Type B pancreatic cell (in vitro differentiated cells): ENCODE data around the gene RIPPLY1. TPM values are rescaled to one million over a fixed set of nuclear protein-coding genes. Genes with fewer than 3 reads are reported as not detected.
A peak's percentile ranks its signal among the peaks of the same experiment; 100 is the strongest.

Experiments used
- DNase-seq: peaks from one replicate; pipeline ENCODE4 v3.0.0; 2021; ENCODE audit warnings: mixed read lengths; ENCODE audit not compliant: unreplicated experiment; ENCODE audit errors: extremely low spot score
- H3K27ac Mint-ChIP-seq: 2 replicates; pipeline ENCODE4 v1.8.0; 2021; ENCODE audit warnings: mild to moderate bottlenecking, mixed read lengths
- H3K27me3 Mint-ChIP-seq: 2 replicates; pipeline ENCODE4 v1.8.0; 2021; ENCODE audit warnings: mixed read lengths
- H3K36me3 Mint-ChIP-seq: 2 replicates; pipeline ENCODE4 v1.8.0; 2021; ENCODE audit warnings: mixed read lengths
- H3K4me1 Mint-ChIP-seq: one replicate; pipeline ENCODE4 v1.8.0; 2021; ENCODE audit warnings: mixed read lengths; ENCODE audit not compliant: unreplicated experiment
- H3K4me3 Mint-ChIP-seq: 2 replicates; pipeline ENCODE4 v1.8.0; 2021; ENCODE audit warnings: mild to moderate bottlenecking, mixed read lengths
- H3K9me3 Mint-ChIP-seq: 2 replicates; pipeline ENCODE4 v1.8.0; 2021; ENCODE audit warnings: mixed read lengths
- total RNA-seq: library from RNA; stranded (reverse); gene quantifications from 2 replicates; pipeline ENCODE4 v1.2.1, GENCODE V29; 2021; ENCODE audit warnings: low replicate concordance
- TF ChIP-seq, protein P1 (sequence below): fragments of 200-600 bp; sonication (generic); conservative IDR thresholded peaks from 2 replicates; pipeline ENCODE4 v1.5.0; 2021; ENCODE audit warnings: antibody characterized with exemption, mild to moderate bottlenecking

The RIPPLY1 gene
- total RNA-seq, 1 donor from 2014 or later = 3.4 TPM

DNA sequence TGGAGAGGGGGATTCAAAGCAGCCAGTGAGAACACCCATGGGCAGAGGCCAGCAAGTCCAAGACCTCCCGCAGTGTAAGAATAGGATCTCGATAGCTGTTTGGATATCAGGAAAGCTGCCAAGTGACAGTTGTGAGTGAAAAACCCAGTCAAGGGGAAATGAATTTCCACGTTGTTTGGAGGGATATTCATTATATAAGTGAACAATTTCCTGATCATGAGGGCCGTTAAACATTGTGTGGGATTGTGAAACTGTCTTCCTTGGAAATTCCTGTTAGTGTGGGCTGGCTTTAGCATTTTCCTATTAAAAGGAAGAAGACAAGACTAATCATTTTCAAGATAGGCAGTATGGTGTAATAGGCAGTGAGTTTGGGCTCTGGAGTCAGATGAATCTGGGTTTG lies 32.0 kb upstream of the RIPPLY1 start:
- Mint-ChIP-seq H3K27ac (no peak overlapping the region), H3K9me3 (no peaks in the 10 kb centered on the region), H3K4me1 (no peaks in the 10 kb centered on the region)

DNA sequence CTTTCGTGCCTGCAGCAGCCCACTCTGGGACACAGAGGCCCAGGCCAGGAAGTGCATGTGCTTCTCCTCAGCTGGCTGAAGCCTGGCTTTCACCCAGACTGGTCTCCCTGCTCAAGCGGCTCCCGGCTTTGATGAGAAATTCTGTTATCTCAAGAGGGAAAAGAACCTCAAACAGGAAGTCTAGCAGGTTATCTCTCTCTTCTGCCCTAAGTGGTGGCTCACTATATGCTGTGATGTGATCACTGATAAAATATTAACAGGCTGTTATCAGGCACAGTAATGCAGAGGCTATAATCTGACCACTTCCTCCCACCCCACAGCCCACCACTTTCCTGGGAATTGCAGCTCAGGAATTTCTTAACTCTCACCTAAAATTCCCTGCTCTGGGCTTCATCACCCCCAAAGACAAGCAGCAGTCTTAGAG lies 30.4 kb upstream of the RIPPLY1 start:
- Mint-ChIP-seq H3K36me3 (no peaks in the 10 kb centered on the region), H3K4me1 (no peaks in the 10 kb centered on the region), H3K4me3 (no peak overlapping the region), H3K9me3 (no peaks in the 10 kb centered on the region), H3K27me3 (no peaks in the 10 kb centered on the region), H3K27ac (no peak overlapping the region)
- no peak for DNase-seq
- TF ChIP-seq, protein P1, sequence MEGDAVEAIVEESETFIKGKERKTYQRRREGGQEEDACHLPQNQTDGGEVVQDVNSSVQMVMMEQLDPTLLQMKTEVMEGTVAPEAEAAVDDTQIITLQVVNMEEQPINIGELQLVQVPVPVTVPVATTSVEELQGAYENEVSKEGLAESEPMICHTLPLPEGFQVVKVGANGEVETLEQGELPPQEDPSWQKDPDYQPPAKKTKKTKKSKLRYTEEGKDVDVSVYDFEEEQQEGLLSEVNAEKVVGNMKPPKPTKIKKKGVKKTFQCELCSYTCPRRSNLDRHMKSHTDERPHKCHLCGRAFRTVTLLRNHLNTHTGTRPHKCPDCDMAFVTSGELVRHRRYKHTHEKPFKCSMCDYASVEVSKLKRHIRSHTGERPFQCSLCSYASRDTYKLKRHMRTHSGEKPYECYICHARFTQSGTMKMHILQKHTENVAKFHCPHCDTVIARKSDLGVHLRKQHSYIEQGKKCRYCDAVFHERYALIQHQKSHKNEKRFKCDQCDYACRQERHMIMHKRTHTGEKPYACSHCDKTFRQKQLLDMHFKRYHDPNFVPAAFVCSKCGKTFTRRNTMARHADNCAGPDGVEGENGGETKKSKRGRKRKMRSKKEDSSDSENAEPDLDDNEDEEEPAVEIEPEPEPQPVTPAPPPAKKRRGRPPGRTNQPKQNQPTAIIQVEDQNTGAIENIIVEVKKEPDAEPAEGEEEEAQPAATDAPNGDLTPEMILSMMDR = no peak

More for the DNA sequence above, 32.0 kb upstream of the RIPPLY1 start:
- H3K36me3 Mint-ChIP-seq = no peaks in the 10 kb centered on the region
- no peak overlapping the region for H3K4me3 Mint-ChIP-seq
- DNase-seq = no peak
- TF ChIP-seq, protein P1 = no peak
- H3K27me3 Mint-ChIP-seq = no peaks in the 10 kb centered on the region

DNA sequence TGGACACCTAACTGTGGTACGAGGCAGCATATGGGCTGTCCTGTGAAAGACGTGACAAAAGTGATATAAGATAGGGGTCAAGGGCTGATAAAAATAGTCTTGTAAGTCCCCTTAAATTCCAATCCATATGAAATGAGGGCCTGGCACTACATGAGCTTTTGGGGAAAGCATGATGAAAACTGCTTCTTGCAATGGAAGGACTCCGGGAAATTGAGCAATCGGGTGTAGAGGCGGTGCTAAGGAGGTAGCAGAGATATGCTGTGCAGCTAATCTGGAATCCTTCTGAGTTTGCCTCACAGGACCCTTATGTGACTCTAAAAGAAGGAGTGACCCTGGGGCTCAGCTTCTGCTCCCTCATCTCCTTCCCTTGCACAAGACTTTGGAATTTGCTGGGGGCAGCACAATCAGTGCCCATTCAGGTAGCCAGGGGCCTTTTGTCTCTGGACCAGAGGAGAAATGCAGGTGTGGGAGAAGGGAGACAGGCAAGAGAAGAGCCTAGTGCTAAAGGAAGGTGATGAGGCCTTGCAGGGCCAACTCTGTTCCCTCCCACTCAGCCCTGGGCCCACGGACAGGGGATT lies 29.9 kb upstream of the RIPPLY1 start:
- Mint-ChIP-seq H3K27ac (peak overlapping the region; percentile 23), H3K9me3 (no peaks in the 10 kb centered on the region), H3K27me3 (no peaks in the 10 kb centered on the region), H3K4me1 (no peaks in the 10 kb centered on the region), H3K36me3 (no peaks in the 10 kb centered on the region), H3K4me3 (no peak overlapping the region)
- no peak for DNase-seq
- TF ChIP-seq, protein P1 = no peak

DNA sequence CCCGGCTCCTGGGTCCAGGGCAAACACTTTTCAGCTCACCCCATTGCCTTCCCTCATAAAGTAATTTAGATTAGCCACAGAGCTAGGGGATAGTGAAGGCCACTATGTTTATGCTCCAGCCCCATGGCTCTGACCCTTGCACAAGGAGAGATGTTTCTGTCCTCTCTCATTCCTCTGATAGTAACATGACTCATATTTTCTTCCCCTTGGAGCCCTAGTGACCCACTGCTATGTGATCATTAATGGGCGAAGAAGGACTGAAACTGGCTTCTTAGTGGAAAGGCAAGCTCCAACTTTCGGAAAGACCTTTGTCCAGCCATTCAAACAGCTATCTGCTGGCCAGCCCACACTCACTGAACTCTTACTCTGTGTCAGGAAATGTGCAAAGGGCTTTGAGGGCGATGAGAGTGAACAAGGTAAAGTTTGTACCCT lies 29.4 kb upstream of the RIPPLY1 start:
- H3K27ac Mint-ChIP-seq = peak overlapping the region; percentile 23
- TF ChIP-seq, protein P1 = no peak
- DNase-seq = no peak
- no peak overlapping the region for H3K4me3 Mint-ChIP-seq
- no peaks in the 10 kb centered on the region for H3K36me3 Mint-ChIP-seq
- H3K4me1 Mint-ChIP-seq = no peaks in the 10 kb centered on the region
- H3K27me3 Mint-ChIP-seq = no peaks in the 10 kb centered on the region
- no peaks in the 10 kb centered on the region for H3K9me3 Mint-ChIP-seq

DNA sequence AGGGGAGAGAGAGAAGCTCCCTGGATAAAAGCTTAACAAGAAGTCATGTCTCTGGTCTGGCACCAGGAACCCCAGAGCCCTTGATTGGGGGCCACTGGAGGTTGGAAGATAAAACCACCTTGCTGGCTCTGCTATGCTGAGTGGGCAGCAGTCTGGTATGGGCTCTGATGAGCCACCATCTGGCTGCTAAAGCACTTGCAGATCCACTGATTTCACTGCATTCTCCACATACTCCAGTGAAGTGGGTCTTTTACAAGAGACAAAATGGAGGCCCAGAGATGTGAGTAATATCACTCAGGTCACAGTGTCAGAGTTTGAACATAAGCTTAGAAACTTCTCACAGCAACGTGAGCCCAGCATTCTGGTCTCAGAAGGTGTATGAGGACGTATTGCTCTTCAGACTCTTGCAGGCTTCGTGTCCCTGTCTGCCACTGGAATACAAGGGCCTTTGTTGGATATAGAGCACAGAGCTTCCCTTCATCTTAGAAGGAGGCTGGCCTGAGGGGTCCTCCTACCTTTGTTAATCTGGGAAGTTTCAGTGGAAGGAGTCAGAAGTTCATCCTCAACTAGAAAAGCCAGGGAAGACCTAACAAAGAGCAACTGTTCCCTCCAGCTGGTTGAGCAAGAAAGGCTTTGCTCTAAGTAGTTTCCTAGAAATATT lies 28.8 kb upstream of the RIPPLY1 start:
- no peaks in the 10 kb centered on the region for H3K27me3 Mint-ChIP-seq
- TF ChIP-seq, protein P1 = no peak
- no peaks in the 10 kb centered on the region for H3K9me3 Mint-ChIP-seq
- H3K4me1 Mint-ChIP-seq = no peaks in the 10 kb centered on the region
- no peak overlapping the region for H3K27ac Mint-ChIP-seq
- no peaks in the 10 kb centered on the region for H3K36me3 Mint-ChIP-seq
- no peak overlapping the region for H3K4me3 Mint-ChIP-seq
- no peak for DNase-seq
